Endodermal cell (in vitro differentiated cells): ENCODE measurements around the gene NEUROD1. TPM values are rescaled to one million over a fixed set of nuclear protein-coding genes. Genes with fewer than 3 reads are reported as not detected.

ENCODE experiments used
- DNase-seq: peaks from one replicate; pipeline ENCODE4 v3.0.0-alpha.2; 2017
- H3K27ac ChIP-seq: 2 replicates; pipeline ENCODE4 v1.5.1; 2013; ENCODE audit warnings: mild to moderate bottlenecking, low read depth, low read length, moderate library complexity
- H3K27me3 ChIP-seq: 2 replicates; pipeline ENCODE4 v1.6.1; 2013; ENCODE audit warnings: mild to moderate bottlenecking, low read length, moderate library complexity; ENCODE audit not compliant: insufficient read depth, control insufficient read depth, poor library complexity, severe bottlenecking
- H3K36me3 ChIP-seq: 2 replicates; pipeline ENCODE4 v1.7.0; 2013; ENCODE audit warnings: mild to moderate bottlenecking, low read length, moderate library complexity; ENCODE audit not compliant: control insufficient read depth, insufficient read depth
- H3K4me1 ChIP-seq: one replicate; pipeline ENCODE4 v1.7.0; 2013; ENCODE audit warnings: low read length; ENCODE audit not compliant: control insufficient read depth, insufficient read depth
- H3K4me3 ChIP-seq: 2 replicates; pipeline ENCODE4 v1.5.1; 2013; ENCODE audit warnings: mild to moderate bottlenecking, low read length, moderate library complexity
- H3K9ac ChIP-seq: 2 replicates; pipeline ENCODE4 v1.6.1; 2013; ENCODE audit warnings: mild to moderate bottlenecking, low read length, moderate library complexity; ENCODE audit not compliant: poor library complexity, severe bottlenecking; ENCODE audit errors: extremely low read depth
- H3K9me3 ChIP-seq: 2 replicates; pipeline ENCODE4 v1.6.1; 2013; ENCODE audit warnings: mild to moderate bottlenecking, low read length, moderate library complexity; ENCODE audit not compliant: control insufficient read depth
- H3K27ac Mint-ChIP-seq: 2 replicates; pipeline ENCODE4 v1.8.0; 2020; ENCODE audit warnings: mixed read lengths
- H3K27me3 Mint-ChIP-seq: 2 replicates; pipeline ENCODE4 v1.8.0; 2021; ENCODE audit warnings: mild to moderate bottlenecking, mixed read lengths; ENCODE audit not compliant: insufficient read depth
- H3K36me3 Mint-ChIP-seq: 2 replicates; pipeline ENCODE4 v1.8.0; 2020; ENCODE audit warnings: low read depth, mixed read lengths
- H3K4me1 Mint-ChIP-seq: 2 replicates; pipeline ENCODE4 v1.8.0; 2020; ENCODE audit warnings: mixed read lengths
- H3K4me3 Mint-ChIP-seq: 2 replicates; pipeline ENCODE4 v1.8.0; 2020; ENCODE audit warnings: mild to moderate bottlenecking, moderate library complexity, mixed read lengths
- H3K9me3 Mint-ChIP-seq: 2 replicates; pipeline ENCODE4 v1.8.0; 2020; ENCODE audit warnings: mild to moderate bottlenecking, mixed read lengths
- WGBS, 2 experiments: methylation state at CpG; one replicate each; pipeline versions ENCODE4 v1.1.5 to v1.1.7; 2013; ENCODE audit warnings: missing lambda C conversion rate in 2 of 2, mixed read lengths in 1 of 2; ENCODE audit not compliant: insufficient coverage in 1 of 2, insufficient read length in 1 of 2; 5-methylcytosine and 5-hydroxymethylcytosine counted together
- total RNA-seq, 2 donors: library from RNA; stranded (reverse); fragmentation: NEBNext Ultra II Directional in 1 of 2; extraction: Animal tissue kit (Norgen Biotek cat#: 25700) in 1 of 2; gene quantifications; 2 replicates in 1 of 2; 3 replicates in 1 of 2; pipeline ENCODE4 v1.2.1, GENCODE V29; 2021
- TF ChIP-seq, protein P1 (sequence below): fragments of 200-600 bp; sonication (generic); conservative IDR thresholded peaks from 2 replicates; pipeline ENCODE4 v1.5.0; 2021; ENCODE audit warnings: antibody characterized with exemption, mild to moderate bottlenecking

Gene NEUROD1
- total RNA-seq, 2 donors from 2014 or later = not detected

- no peak overlapping the region for H3K4me3 Mint-ChIP-seq
Observed at GRCh38 chr2:181694271-181694670, 14.0 kb upstream of the NEUROD1 start.

GRCh38 chr2:181690860-181691259, 10.5 kb upstream of the NEUROD1 start:
- no peak overlapping the region for H3K27ac ChIP-seq
- no peaks in the 10 kb centered on the region for H3K4me1 ChIP-seq
- no peaks in the 10 kb centered on the region for H3K9me3 Mint-ChIP-seq
- H3K36me3 Mint-ChIP-seq = no peaks in the 10 kb centered on the region
- DNase-seq = no peak
- H3K27me3 ChIP-seq = peaks cover 83% of the 10 kb centered on the region
- no peaks in the 10 kb centered on the region for H3K36me3 ChIP-seq
- H3K9ac ChIP-seq = no peak overlapping the region
- TF ChIP-seq, protein P1, sequence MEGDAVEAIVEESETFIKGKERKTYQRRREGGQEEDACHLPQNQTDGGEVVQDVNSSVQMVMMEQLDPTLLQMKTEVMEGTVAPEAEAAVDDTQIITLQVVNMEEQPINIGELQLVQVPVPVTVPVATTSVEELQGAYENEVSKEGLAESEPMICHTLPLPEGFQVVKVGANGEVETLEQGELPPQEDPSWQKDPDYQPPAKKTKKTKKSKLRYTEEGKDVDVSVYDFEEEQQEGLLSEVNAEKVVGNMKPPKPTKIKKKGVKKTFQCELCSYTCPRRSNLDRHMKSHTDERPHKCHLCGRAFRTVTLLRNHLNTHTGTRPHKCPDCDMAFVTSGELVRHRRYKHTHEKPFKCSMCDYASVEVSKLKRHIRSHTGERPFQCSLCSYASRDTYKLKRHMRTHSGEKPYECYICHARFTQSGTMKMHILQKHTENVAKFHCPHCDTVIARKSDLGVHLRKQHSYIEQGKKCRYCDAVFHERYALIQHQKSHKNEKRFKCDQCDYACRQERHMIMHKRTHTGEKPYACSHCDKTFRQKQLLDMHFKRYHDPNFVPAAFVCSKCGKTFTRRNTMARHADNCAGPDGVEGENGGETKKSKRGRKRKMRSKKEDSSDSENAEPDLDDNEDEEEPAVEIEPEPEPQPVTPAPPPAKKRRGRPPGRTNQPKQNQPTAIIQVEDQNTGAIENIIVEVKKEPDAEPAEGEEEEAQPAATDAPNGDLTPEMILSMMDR = no peak
- no peak overlapping the region for H3K4me3 ChIP-seq
- no peak overlapping the region for H3K27ac Mint-ChIP-seq
- no peaks in the 10 kb centered on the region for H3K9me3 ChIP-seq
- H3K27me3 Mint-ChIP-seq = peaks cover 68% of the 10 kb centered on the region
- no peaks in the 10 kb centered on the region for H3K4me1 Mint-ChIP-seq
- WGBS, 2 experiments = 91 to 94% methylated on average over 2 of the region's 2 CpGs
- H3K4me3 Mint-ChIP-seq = no peak overlapping the region

More at GRCh38 chr2:181694271-181694670, 14.0 kb upstream of the NEUROD1 start:
- Mint-ChIP-seq H3K4me1 (no peaks in the 10 kb centered on the region), H3K27me3 (peaks cover 53% of the 10 kb centered on the region), H3K36me3 (no peaks in the 10 kb centered on the region), H3K27ac (no peak overlapping the region), H3K9me3 (no peaks in the 10 kb centered on the region)
- Histone ChIP-seq H3K4me3 (no peak overlapping the region), H3K9me3 (no peaks in the 10 kb centered on the region), H3K27me3 (peaks cover 74% of the 10 kb centered on the region), H3K9ac (no peak overlapping the region), H3K4me1 (no peaks in the 10 kb centered on the region), H3K36me3 (no peaks in the 10 kb centered on the region), H3K27ac (no peak overlapping the region)
- no peak for DNase-seq
- 92 to 94% methylated on average over 11 to 17 of the region's 17 CpGs for WGBS, 2 experiments
- TF ChIP-seq, protein P1 = no peak

DNA sequence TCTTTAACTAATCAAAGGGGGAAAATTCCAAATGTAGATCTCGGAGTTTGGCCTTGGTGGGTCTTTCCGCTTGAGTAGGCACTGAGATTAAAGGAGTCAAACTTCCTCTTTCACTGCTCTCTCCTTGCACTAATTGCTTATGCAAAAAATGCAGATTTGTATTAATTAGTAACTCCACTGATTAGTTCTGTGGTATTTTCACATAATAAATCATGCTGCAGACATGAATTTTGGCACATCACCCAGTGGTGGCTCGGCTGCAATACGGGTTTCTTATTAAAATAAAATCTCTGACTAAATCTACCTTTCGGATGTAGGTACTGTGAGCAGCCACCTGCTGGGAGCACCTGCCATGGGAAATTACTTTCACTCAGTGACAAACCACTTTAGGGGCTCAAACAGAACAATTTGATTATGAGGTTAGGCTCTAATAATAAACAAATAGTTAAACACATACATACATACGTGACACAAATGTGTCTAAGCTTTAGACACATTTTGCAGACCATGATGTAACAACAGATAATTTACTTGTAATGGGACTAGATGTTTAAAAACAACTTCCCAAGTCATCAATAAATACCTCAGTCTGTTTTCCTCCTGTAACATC, 6.4 kb upstream of the NEUROD1 start:
- no peaks in the 10 kb centered on the region for H3K36me3 ChIP-seq
- Mint-ChIP-seq H3K4me1 (peaks cover 8% of the 10 kb centered on the region), H3K27me3 (peaks cover 95% of the 10 kb centered on the region), H3K9me3 (no peaks in the 10 kb centered on the region), H3K4me3 (no peak overlapping the region), H3K36me3 (no peaks in the 10 kb centered on the region), H3K27ac (no peak overlapping the region)
- TF ChIP-seq, protein P1 = no peak
- H3K9ac ChIP-seq = no peak overlapping the region
- H3K9me3 ChIP-seq = peaks cover 4% of the 10 kb centered on the region
- peaks cover 100% of the 10 kb centered on the region for H3K27me3 ChIP-seq
- H3K27ac ChIP-seq = no peak overlapping the region
- no peaks in the 10 kb centered on the region for H3K4me1 ChIP-seq
- no peak for DNase-seq
- no peak overlapping the region for H3K4me3 ChIP-seq
- WGBS, 2 experiments = 62 to 71% methylated on average over 3 to 5 of the region's 6 CpGs
